ENCODE measurements around the gene NIP7. TPM values are rescaled to one million over a fixed set of nuclear protein-coding genes. Genes with fewer than 3 reads are reported as not detected.

NIP7 gene
- total RNA-seq, 2 donors from 2014 or later, result 3.3 to 8.8 TPM

- TF ChIP-seq CTCF (IDR thresholded peaks at IDR 0.05) (no peak), POLR2A (IDR thresholded peaks at IDR 0.05) (no peak)
- Histone ChIP-seq H3K4me3 (no peak overlapping the region), H3K4me1 (peaks cover 47% of the 10 kb centered on the region), H3K27me3 (no peaks in the 10 kb centered on the region), H3K27ac (no peak overlapping the region), H3K36me3 (replicated peaks in 1 of 2; ENCODE audit: insufficient read depth in 1 of 2, low read depth in 2 of 2) (peaks cover 22 to 35% of the 10 kb centered on the region in 2 donors), H3K9me3 (no peaks in the 10 kb centered on the region)
- 91 to 93% methylated on average over 11 to 14 of the region's 14 CpGs for WGBS, 2 donors
- no peak for ATAC-seq
- intact Hi-C loops (cut with DNase I), result no loop called here
- no peak for DNase-seq
Measured at GRCh38 chr16:69323415-69323814, 16.2 kb upstream of the NIP7 start.

- Histone ChIP-seq H3K9me3 (no peaks in the 10 kb centered on the region), H3K4me1 (peaks cover 50% of the 10 kb centered on the region), H3K27ac (peak overlapping the region in 2 of 4 donors; percentile 11 to 32), H3K4me3 (no peak overlapping the region), H3K36me3 (replicated peaks in 1 of 2; ENCODE audit: insufficient read depth in 1 of 2, low read depth in 2 of 2) (peaks cover 18 to 30% of the 10 kb centered on the region in 2 donors), H3K27me3 (no peaks in the 10 kb centered on the region)
- ATAC-seq (no peak), DNase-seq (peak; percentile 58 to 71 (median 69))
- intact Hi-C loops (cut with DNase I), result no loop called here
- TF ChIP-seq POLR2A (IDR thresholded peaks at IDR 0.05) (no peak), CTCF (IDR thresholded peaks at IDR 0.05) (no peak)
- 60 to 73% methylated on average over 8 of the region's 8 CpGs for WGBS, 2 donors
Measured at GRCh38 chr16:69324013-69324531, 15.5 kb upstream of the NIP7 start.

DNA sequence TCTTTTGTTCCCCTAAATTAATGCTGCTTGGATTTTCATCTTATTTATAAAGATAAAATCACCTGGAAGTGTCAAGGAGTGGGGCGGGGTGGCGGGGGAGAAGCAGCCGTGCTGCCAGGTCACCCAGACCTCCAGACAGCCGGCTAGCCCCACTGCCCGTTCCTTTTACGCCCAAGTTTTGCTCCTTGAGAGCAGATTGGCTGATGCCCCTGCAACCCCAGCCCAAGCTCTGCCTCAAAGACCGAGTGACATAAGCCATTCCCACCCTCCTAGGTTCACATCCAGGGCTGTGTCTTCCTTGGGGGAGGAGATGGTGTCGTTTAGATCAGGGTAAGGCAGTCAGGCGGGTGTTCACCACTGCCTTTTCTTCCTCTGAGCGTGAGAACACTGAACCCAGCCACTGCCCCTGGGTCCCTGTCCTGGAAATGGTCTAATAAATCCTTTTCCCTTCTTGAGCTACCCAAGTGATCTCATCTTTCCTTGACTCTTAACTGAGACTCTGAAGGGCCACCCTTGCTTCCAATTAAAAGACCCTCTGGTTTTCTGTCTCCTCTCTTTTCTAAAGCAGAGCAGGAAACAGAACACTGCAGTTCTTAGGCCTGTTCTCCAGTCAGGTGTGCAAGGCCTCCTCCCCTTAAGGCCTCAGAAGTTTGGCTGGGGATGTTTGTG lies 14.9 kb upstream of the NIP7 start:
- H3K27ac ChIP-seq, result peak overlapping the region in 1 of 4 donors; percentile 11
- 80 to 81% methylated on average over 8 to 10 of the region's 10 CpGs for WGBS, 2 donors
- no peak for TF ChIP-seq CTCF (IDR thresholded peaks at IDR 0.05)
- no peak for TF ChIP-seq POLR2A (IDR thresholded peaks at IDR 0.05)
- no peaks in the 10 kb centered on the region for H3K9me3 ChIP-seq
- DNase-seq, result no peak
- intact Hi-C loops (cut with DNase I), result no loop called here
- no peaks in the 10 kb centered on the region for H3K27me3 ChIP-seq
- ATAC-seq, result no peak
- H3K36me3 ChIP-seq (replicated peaks in 1 of 2; ENCODE audit: insufficient read depth in 1 of 2, low read depth in 2 of 2), result peaks cover 17 to 24% of the 10 kb centered on the region in 2 donors
- no peak overlapping the region for H3K4me3 ChIP-seq
- peaks cover 57% of the 10 kb centered on the region for H3K4me1 ChIP-seq

GRCh38 chr16:69325784-69326171 lies 13.8 kb upstream of the NIP7 start:
- intact Hi-C loops (cut with DNase I), result no loop called here
- Histone ChIP-seq H3K9me3 (no peaks in the 10 kb centered on the region), H3K27me3 (no peaks in the 10 kb centered on the region), H3K4me1 (peaks cover 59% of the 10 kb centered on the region), H3K4me3 (no peak overlapping the region), H3K27ac (peak overlapping the region in 2 of 4 donors; percentile 51 to 54), H3K36me3 (replicated peaks in 1 of 2; ENCODE audit: insufficient read depth in 1 of 2, low read depth in 2 of 2) (peaks cover 6 to 19% of the 10 kb centered on the region in 2 donors)
- DNase-seq (peak in 1 of 4 donors; percentile 10), ATAC-seq (no peak)
- 81 to 94% methylated on average over 2 to 6 of the region's 6 CpGs for WGBS, 2 donors
- no peak for TF ChIP-seq CTCF (IDR thresholded peaks at IDR 0.05)
- TF ChIP-seq POLR2A (IDR thresholded peaks at IDR 0.05), result no peak

Measured in body of pancreas (tissue), 4 donors.